Measurements from ENCODE around the gene CWC27.
"Not testable (repeated sequence)": the region's sequence is repeated elsewhere in the genome, so short reads cannot be mapped to it uniquely, and the experiment has no call there.

The CWC27 gene

DNA sequence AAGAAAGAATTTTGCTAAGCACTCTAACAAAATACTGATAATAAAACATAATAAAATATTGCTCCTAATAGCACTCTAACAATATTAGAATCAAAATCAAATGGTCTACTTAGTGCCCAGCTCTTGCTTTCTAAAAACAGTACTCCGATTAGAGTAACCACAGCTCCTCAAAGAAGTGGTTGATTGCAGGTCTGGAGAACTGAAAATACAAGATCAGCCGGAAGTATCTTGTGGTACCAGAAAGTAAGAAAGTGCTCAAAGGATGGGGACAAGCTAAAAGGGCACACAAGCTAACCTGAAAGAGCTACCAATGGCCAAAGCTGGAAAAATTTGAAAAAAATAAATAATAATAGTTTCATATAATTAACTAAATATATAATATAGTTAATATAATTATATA lies 119.2 kb downstream of the CWC27 start:
- H3K36me3 Mint-ChIP-seq (ENCODE audit: low read depth), result peaks cover 8% of the 10 kb centered on the region
- H3K4me1 Mint-ChIP-seq (ENCODE audit: low read depth), result no peaks in the 10 kb centered on the region
- H3K4me3 Mint-ChIP-seq, result no peak overlapping the region
- no peak overlapping the region for H3K27ac Mint-ChIP-seq
- H3K27me3 Mint-ChIP-seq, result no peaks in the 10 kb centered on the region
- H3K9me3 Mint-ChIP-seq, result no peaks in the 10 kb centered on the region

DNA sequence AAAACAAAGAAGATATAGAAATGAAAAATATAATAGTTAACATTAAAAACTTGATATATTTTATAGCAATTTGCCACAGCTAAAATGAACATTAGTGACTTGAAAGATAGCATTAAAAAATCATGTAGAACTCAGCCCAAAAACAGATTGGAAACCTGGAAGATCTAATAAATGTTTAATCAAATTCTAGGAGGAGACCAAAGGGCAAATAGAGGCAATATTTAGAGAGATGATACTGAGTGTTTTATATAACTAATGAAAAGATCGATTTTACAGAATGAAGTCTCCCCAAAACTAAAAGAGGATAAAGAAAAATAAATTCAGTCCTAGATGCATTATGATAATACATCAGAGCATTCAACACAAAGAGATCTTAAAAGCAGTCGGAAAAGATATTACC lies 127.0 kb downstream of the CWC27 start:
- H3K27ac Mint-ChIP-seq, result no peak overlapping the region
- peaks cover 20% of the 10 kb centered on the region for H3K9me3 Mint-ChIP-seq
- no peak overlapping the region for H3K4me3 Mint-ChIP-seq
- H3K27me3 Mint-ChIP-seq, result no peaks in the 10 kb centered on the region
- H3K4me1 Mint-ChIP-seq (ENCODE audit: low read depth), result no peaks in the 10 kb centered on the region
- peaks cover 54% of the 10 kb centered on the region for H3K36me3 Mint-ChIP-seq (ENCODE audit: low read depth)

DNA sequence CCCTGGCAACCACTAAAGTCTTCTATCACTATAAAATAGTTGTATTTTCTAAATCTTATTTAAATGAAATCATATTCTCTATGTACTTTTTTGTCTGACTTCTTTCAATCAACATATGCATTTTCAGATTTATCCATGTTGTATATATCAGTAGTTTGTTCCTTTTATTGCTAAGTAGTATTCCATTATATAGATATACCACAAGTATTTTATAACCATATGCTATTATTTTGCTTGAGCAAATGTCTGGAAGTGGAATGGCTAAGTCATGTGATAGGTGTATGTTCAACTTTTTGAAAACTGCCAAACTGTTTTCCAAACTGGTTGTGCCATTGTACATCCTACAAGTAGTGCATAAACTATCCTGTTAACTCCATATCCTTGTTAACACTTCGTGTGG lies 131.1 kb downstream of the CWC27 start:
- peaks cover 58% of the 10 kb centered on the region for H3K36me3 Mint-ChIP-seq (ENCODE audit: low read depth)
- H3K27me3 Mint-ChIP-seq, result no peaks in the 10 kb centered on the region
- no peak overlapping the region for H3K4me3 Mint-ChIP-seq
- peaks cover 20% of the 10 kb centered on the region for H3K9me3 Mint-ChIP-seq
- no peaks in the 10 kb centered on the region for H3K4me1 Mint-ChIP-seq (ENCODE audit: low read depth)
- H3K27ac Mint-ChIP-seq, result no peak overlapping the region

DNA sequence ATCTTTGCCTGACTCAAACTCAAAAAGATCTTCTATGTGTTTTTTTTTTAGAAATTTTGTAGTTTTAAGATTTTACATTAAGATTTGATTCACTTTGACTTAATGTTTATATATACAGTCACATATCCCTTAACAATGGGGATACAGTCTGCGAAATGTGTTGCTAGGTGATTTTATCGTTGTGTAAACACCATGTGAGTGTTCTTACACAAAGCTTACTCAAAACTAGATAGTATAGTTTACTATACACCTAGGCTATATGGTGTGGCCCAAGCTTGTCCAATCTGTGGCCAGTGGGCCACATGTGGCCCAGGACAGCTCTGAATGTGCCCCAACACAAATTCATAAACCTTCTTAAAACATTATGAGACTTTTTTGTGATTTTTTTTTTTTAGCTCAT lies 131.9 kb downstream of the CWC27 start:
- H3K27me3 Mint-ChIP-seq, result no peaks in the 10 kb centered on the region
- no peak overlapping the region for H3K4me3 Mint-ChIP-seq
- no peaks in the 10 kb centered on the region for H3K4me1 Mint-ChIP-seq (ENCODE audit: low read depth)
- H3K27ac Mint-ChIP-seq, result no peak overlapping the region
- peaks cover 55% of the 10 kb centered on the region for H3K36me3 Mint-ChIP-seq (ENCODE audit: low read depth)
- H3K9me3 Mint-ChIP-seq, result peaks cover 20% of the 10 kb centered on the region

DNA sequence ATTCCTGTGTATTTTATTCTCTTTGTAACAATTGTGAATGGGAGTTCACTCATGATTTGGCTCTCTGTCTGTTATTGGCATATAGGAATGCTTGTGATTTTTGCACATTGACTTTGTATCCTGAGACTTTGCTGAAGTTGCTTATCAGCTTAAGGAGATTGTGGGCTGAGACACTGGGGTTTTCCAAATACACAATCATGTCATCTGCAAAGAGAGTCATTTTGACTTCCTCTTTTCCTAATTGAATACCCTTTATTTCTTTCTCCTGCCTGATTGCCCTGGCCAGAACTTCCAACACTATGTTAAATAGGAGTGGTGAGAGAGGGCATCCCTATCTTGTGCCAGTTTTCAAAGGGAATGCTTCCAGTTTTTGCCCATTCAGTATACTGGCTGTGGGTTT lies 138.7 kb downstream of the CWC27 start:
- not testable (repeated sequence) for H3K27me3 Mint-ChIP-seq, H3K4me3 Mint-ChIP-seq, H3K27ac Mint-ChIP-seq
- Mint-ChIP-seq H3K9me3 (peaks cover 13% of the 10 kb centered on the region), H3K4me1 (ENCODE audit: low read depth) (peaks cover 16% of the 10 kb centered on the region), H3K36me3 (ENCODE audit: low read depth) (peaks cover 57% of the 10 kb centered on the region)

DNA sequence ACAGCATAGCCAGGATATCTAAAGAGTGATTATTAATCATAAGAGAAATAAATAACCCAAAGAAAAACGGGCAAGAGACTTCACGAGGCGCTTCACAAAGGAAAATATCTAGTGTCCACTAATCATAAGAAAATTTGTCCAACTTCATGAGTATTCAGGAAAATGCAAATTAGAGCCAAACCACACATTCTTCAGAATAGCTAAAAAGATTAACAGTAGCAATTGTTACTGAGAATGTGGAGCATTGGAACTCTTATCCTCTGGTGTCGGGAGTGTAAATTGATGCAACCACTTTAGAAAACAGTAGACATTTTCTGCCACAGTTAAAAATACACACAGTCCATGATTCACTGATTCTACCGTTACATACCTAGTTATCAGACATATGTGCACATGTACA lies 145.7 kb downstream of the CWC27 start:
- no peak overlapping the region for H3K4me3 Mint-ChIP-seq
- peaks cover 28% of the 10 kb centered on the region for H3K9me3 Mint-ChIP-seq
- peaks cover 5% of the 10 kb centered on the region for H3K4me1 Mint-ChIP-seq (ENCODE audit: low read depth)
- H3K27ac Mint-ChIP-seq, result no peak overlapping the region
- H3K27me3 Mint-ChIP-seq, result no peaks in the 10 kb centered on the region
- H3K36me3 Mint-ChIP-seq (ENCODE audit: low read depth), result peaks cover 46% of the 10 kb centered on the region

DNA sequence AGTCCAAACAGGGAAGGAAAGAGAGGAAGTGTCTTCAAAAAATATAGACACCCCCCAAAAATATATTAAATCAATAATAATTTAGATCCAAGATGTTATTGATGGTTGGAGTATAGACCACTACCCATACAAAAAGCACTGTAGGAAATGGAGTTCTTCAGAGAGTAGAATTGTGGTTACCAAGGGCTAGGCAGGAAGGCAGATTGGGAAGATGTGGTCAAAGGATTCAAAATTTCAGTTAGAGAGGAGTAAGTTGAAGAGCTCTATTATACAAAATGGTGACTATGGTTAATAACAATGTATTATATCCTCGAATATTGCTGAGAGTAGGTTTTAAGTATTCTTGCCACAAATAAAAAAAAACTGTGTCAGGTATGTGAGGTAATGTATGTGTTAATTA lies 149.4 kb downstream of the CWC27 start:
- H3K4me1 Mint-ChIP-seq (ENCODE audit: low read depth), result no peaks in the 10 kb centered on the region
- no peak overlapping the region for H3K27ac Mint-ChIP-seq
- no peak overlapping the region for H3K4me3 Mint-ChIP-seq
- peaks cover 64% of the 10 kb centered on the region for H3K36me3 Mint-ChIP-seq (ENCODE audit: low read depth)
- peaks cover 37% of the 10 kb centered on the region for H3K9me3 Mint-ChIP-seq
- no peaks in the 10 kb centered on the region for H3K27me3 Mint-ChIP-seq

DNA sequence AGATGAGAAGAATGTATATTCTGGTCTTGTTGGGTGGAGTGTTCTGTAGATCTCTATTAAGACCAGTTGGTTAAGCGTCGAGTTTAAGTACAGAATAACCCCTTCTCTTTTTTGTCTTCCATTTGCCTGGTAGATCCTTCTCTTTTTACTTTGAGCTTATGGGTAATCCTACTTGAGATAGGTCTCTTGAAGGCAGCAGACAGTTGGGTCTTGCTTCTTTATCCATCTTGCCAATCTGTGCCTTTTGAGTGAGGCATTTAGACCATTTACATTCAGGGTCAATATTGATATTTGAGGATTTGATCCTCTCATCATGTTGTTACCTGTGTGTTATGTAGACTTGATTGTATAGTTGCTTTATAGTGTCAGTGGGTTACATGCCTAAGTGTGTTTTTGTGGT lies 152.7 kb downstream of the CWC27 start:
- Mint-ChIP-seq H3K4me1 (ENCODE audit: low read depth) (peaks cover 6% of the 10 kb centered on the region), H3K27me3 (no peaks in the 10 kb centered on the region), H3K36me3 (ENCODE audit: low read depth) (peaks cover 56% of the 10 kb centered on the region), H3K27ac (no peak overlapping the region), H3K9me3 (peaks cover 35% of the 10 kb centered on the region), H3K4me3 (no peak overlapping the region)

DNA sequence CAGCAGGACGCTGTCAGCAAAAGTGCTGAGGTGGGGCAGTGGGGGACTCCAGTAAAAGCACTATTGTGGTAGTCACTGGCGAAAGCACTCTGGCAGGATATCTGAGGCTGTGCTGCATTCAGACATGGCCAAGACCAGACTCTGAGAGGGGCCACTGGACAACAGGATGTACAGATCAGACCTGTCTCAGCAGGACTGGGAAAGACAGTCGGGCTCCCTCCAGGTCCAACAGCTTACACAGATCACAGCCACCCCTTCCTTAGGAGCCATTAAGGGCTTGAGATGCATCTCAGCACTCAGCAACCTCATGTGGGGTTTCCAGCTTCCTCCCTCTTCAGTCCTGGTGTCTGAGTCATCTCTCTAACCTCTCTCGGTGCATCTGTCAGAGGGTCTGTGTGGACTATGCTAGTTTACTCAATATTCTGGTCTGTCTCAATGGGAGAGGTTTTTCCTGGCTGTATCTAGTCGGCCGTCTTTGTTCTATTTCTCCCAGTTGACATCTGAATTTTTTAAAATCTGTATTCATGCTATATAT lies 154.5 kb downstream of the CWC27 start:
- Mint-ChIP-seq H3K27ac (no peak overlapping the region), H3K36me3 (ENCODE audit: low read depth) (peaks cover 43% of the 10 kb centered on the region), H3K9me3 (peaks cover 21% of the 10 kb centered on the region), H3K27me3 (no peaks in the 10 kb centered on the region), H3K4me1 (ENCODE audit: low read depth) (peaks cover 14% of the 10 kb centered on the region), H3K4me3 (no peak overlapping the region)

DNA sequence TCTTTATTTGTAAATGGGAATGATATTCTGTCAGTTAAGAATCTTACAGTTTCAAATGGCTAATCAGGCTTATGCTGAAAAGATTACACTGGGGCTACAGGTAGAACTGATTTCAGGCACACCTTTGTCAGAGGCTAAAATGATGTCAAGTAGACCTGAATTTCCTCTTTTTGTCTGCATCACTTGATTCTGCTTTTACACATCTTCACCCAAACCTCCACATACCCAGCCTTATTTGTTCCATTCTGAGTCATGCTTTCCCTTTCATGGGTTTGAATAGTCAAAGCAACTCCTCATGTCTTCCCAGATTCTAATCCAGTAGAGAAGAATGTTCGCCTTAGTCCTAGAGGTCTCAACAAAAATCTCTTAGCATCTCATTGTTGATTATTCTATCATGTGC lies 156.4 kb downstream of the CWC27 start:
- H3K27me3 Mint-ChIP-seq, result no peaks in the 10 kb centered on the region
- H3K36me3 Mint-ChIP-seq (ENCODE audit: low read depth), result peaks cover 51% of the 10 kb centered on the region
- H3K4me1 Mint-ChIP-seq (ENCODE audit: low read depth), result peaks cover 18% of the 10 kb centered on the region
- no peak overlapping the region for H3K4me3 Mint-ChIP-seq
- H3K27ac Mint-ChIP-seq, result no peak overlapping the region
- peaks cover 22% of the 10 kb centered on the region for H3K9me3 Mint-ChIP-seq

DNA sequence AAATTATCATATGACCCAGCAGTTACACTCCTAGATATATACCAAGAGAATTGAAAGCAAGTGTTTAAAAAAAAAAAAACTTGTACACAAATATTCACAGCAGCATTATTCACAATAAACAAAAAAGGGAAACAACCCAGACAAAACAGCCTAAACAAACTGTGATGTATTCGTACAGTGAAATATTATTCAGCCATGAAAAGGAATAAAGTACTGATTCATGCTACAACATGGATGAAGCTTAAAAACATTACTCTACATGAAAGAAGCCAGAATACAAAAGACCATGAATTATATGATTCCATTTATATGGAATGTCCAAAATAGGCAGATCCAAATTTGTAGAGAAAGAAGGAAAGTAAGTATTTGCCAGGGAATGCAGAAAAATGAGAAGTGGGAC lies 161.1 kb downstream of the CWC27 start:
- Mint-ChIP-seq H3K36me3 (ENCODE audit: low read depth) (peaks cover 35% of the 10 kb centered on the region), H3K4me1 (ENCODE audit: low read depth) (peaks cover 18% of the 10 kb centered on the region), H3K4me3 (no peak overlapping the region), H3K27me3 (no peaks in the 10 kb centered on the region), H3K9me3 (peaks cover 9% of the 10 kb centered on the region), H3K27ac (no peak overlapping the region)

DNA sequence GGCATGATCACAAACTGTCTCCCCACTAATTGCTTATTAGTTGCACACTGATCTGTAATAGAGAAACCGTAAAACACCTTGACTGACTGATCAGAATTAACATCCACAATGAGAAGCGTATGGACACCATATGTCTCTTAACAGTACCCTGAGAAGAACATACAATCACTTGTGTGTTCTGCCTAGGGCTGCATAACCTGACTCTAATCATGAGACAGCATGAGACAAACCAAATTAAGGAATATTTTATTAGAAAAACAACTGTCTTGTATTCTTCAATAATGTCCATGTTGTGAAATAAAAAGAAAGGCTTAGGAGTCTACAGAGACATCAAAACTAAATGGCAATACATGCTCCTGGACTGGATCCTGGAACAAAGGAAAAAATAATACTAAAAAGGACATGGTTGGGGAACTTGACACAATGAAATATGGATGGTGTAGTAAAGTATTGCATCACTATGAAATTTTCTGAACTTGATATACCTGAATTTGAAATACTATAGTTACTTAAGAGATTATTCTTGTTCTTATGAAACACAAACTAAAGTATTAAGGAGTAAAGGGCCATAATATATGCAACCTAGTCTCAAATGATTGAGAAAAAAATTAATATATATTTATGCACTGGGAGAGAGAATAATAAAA lies 162.1 kb downstream of the CWC27 start:
- Mint-ChIP-seq H3K4me1 (ENCODE audit: low read depth) (peaks cover 12% of the 10 kb centered on the region), H3K9me3 (peaks cover 12% of the 10 kb centered on the region), H3K36me3 (ENCODE audit: low read depth) (peaks cover 38% of the 10 kb centered on the region), H3K4me3 (no peak overlapping the region), H3K27ac (no peak overlapping the region), H3K27me3 (no peaks in the 10 kb centered on the region)

DNA sequence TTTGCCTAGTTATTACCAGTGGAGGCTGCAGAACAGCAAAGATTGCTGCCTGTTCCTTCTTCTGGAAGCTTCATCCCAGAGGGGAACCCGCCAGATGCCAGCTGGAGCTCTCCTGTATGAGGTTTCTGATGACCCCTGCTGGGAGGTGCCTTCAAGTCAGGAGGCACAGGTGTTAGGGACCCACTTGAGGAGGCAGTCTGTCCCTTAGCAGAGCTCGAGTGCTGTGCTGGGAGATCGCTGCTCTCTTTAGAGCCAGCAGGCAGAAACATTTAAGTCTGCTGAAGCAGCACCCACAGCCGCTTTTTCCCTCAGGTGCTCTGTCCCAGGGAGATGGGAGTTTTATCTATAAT lies 170.7 kb downstream of the CWC27 start:
- not testable (repeated sequence) for H3K4me3 Mint-ChIP-seq; H3K27me3 Mint-ChIP-seq; H3K27ac Mint-ChIP-seq; H3K4me1 Mint-ChIP-seq (ENCODE audit: low read depth)
- Mint-ChIP-seq H3K9me3 (peaks cover 10% of the 10 kb centered on the region), H3K36me3 (ENCODE audit: low read depth) (peaks cover 39% of the 10 kb centered on the region)

DNA sequence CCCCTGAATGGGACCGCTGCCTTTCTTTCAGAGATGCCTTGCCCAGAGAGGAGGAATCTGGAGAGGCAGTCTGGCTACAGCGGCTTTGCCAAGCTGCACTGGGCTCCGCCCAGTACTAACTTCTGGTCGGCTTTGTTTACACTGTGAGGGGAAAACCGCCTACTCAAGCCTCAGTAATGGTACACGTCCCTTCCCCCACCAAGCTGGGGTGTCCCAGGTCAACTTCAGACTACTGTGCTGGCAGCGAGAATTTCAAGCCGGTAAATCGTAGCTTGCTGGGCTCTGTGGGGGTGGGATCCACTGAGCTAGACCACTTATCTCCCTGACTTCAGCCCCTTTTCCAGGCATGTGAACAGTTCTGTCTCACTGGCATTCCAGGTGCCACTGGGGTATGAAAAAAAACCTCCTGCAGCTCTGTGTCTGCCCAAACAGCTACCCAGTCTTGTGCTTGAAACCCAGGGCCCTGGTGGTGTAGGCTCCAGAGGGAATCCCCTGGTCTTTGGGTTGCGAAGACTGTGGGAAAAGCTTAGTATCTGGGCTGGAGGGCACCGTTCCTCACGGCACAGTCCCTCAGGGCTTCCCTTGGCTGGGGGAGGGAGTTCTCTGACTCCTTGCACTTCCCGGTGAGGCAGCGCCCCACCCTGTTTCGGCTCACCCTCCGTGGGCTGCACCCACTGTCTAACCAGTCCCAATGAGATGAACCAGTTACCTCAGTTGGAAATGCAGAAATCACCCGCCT lies 171.2 kb downstream of the CWC27 start:
- Mint-ChIP-seq H3K9me3 (peaks cover 8% of the 10 kb centered on the region), H3K4me3 (no peak overlapping the region), H3K4me1 (ENCODE audit: low read depth) (no peaks in the 10 kb centered on the region), H3K36me3 (ENCODE audit: low read depth) (peaks cover 39% of the 10 kb centered on the region), H3K27ac (no peak overlapping the region), H3K27me3 (no peaks in the 10 kb centered on the region)

DNA sequence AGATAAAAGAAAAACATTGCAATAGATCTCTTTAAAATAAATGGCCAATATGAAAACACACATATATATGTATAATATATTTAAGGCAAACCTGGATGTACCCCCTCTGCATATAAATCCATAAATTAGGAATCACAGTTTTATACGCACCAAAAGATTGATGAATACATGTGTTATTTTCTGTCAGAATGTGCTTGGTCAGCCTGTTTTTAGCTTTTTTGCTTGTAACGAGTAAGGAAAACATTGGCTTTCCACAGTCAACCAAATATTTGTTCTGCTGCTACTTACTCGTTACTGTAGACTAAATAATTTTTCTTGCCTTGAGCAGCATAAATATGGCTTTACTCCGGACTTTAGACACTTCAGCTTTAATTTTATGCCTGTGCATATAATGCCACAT lies 173.7 kb downstream of the CWC27 start:
- no peaks in the 10 kb centered on the region for H3K27me3 Mint-ChIP-seq
- H3K4me1 Mint-ChIP-seq (ENCODE audit: low read depth), result no peaks in the 10 kb centered on the region
- peaks cover 22% of the 10 kb centered on the region for H3K36me3 Mint-ChIP-seq (ENCODE audit: low read depth)
- H3K9me3 Mint-ChIP-seq, result no peaks in the 10 kb centered on the region
- no peak overlapping the region for H3K4me3 Mint-ChIP-seq
- no peak overlapping the region for H3K27ac Mint-ChIP-seq

DNA sequence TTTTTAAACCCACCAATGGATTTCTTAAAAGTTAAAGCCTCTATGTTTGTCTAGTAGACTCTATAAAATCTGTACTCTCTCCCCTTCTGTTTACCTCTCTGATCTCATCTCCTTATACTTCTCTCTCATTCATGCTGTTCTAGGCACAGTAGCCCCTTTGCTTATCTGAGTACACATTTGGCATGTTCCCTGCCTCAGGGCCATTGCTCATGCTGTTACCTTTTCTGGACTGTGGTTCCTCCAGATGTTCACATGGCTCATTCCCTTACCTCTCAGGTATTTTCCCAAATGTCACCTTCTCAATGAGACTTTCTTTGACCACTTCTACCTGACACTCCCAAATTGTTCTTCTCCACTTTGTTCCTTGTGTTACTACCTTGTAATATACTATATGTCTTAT lies 176.1 kb downstream of the CWC27 start:
- H3K36me3 Mint-ChIP-seq (ENCODE audit: low read depth), result peaks cover 7% of the 10 kb centered on the region
- H3K27ac Mint-ChIP-seq, result no peak overlapping the region
- H3K4me3 Mint-ChIP-seq, result no peak overlapping the region

More for the DNA sequence above, 176.1 kb downstream of the CWC27 start:
- Mint-ChIP-seq H3K4me1 (ENCODE audit: low read depth) (no peaks in the 10 kb centered on the region), H3K27me3 (no peaks in the 10 kb centered on the region), H3K9me3 (no peaks in the 10 kb centered on the region)

Data from stimulated activated naive CD8-positive, alpha-beta T cell treated with anti-CD3 and anti-CD28 coated beads, Interleukin-15, Interleukin-2, amounts not matched to agents 100 ng/mL and 50 ng/mL, for 24 hours (primary cell).